KG1 (cell line): ENCODE measurements around the gene DOCK7.

Experiments used
- DNase-seq: peaks from one replicate; lab custom pipeline; 2025; lab: John Stamatoyannopoulos, UW

Gene DOCK7

DNA sequence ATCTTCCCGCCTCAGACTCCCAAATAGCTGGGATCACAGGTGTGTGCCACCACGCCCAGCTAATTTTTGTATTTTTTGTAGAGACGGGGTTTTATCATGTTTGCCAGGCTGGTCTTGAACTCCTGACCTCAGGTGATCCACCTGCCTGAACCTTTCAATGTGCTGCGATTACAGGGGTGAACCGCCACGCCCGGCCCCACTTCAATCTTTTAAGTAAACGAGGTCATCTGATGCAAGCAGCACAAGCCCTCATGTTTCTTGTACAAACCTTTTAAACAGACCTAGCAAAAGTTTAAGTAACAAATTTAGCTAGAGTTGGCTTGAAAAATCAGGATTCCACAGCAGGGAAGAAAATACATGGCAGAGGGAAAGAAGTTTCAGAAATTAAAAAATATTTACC lies 272.5 kb downstream of the DOCK7 start:
- DNase-seq: no peak

GRCh38 chr1:62407398-62408009 lies 280.7 kb downstream of the DOCK7 start:
- peak; percentile 44 for DNase-seq

- DNase-seq: no peak
Measured at GRCh38 chr1:62406576-62406975, 281.6 kb downstream of the DOCK7 start.

GRCh38 chr1:62405247-62405646 lies 282.9 kb downstream of the DOCK7 start:
- no peak for DNase-seq
